ENCODE measurements around the gene SLC6A13.
"Not testable (repeated sequence)": the region's sequence is repeated elsewhere in the genome, so short reads cannot be mapped to it uniquely, and the experiment has no call there.

Gene SLC6A13

GRCh38 chr12:201361-201760 is 61.3 kb downstream of the SLC6A13 start:
- DNase-seq (ENCODE audit: low read depth in 2 of 2, low spot score in 1 of 2): no peak

GRCh38 chr12:198705-199104 is 63.9 kb downstream of the SLC6A13 start:
- DNase-seq (ENCODE audit: low read depth in 2 of 2, low spot score in 1 of 2): no peak

- no peak for DNase-seq (ENCODE audit: low read depth in 2 of 2, low spot score in 1 of 2)
Measured at GRCh38 chr12:197911-198695, 64.5 kb downstream of the SLC6A13 start.

- DNase-seq (ENCODE audit: low read depth in 2 of 2, low spot score in 1 of 2): no peak
Measured at GRCh38 chr12:197347-197746, 65.3 kb downstream of the SLC6A13 start.

- DNase-seq (ENCODE audit: low read depth in 2 of 2, low spot score in 1 of 2): no peak
Measured at GRCh38 chr12:196436-196835, 66.2 kb downstream of the SLC6A13 start.

GRCh38 chr12:195951-196350 is 66.7 kb downstream of the SLC6A13 start:
- DNase-seq (ENCODE audit: low read depth in 2 of 2, low spot score in 1 of 2): no peak

GRCh38 chr12:195156-195555 is 67.5 kb downstream of the SLC6A13 start:
- DNase-seq (ENCODE audit: low read depth in 2 of 2, low spot score in 1 of 2): no peak

GRCh38 chr12:194276-194675 is 68.4 kb downstream of the SLC6A13 start:
- no peak for DNase-seq (ENCODE audit: low read depth in 2 of 2, low spot score in 1 of 2)

GRCh38 chr12:193261-193660 is 69.4 kb downstream of the SLC6A13 start:
- DNase-seq (ENCODE audit: low read depth in 2 of 2, low spot score in 1 of 2): no peak

GRCh38 chr12:191541-191940 is 71.1 kb downstream of the SLC6A13 start:
- no peak for DNase-seq (ENCODE audit: low read depth in 2 of 2, low spot score in 1 of 2)

- no peak for DNase-seq (ENCODE audit: low read depth in 2 of 2, low spot score in 1 of 2)
Measured at GRCh38 chr12:190881-191280, 71.8 kb downstream of the SLC6A13 start.

- no peak for DNase-seq (ENCODE audit: low read depth in 2 of 2, low spot score in 1 of 2)
Measured at GRCh38 chr12:189622-189962, 73.0 kb downstream of the SLC6A13 start.

GRCh38 chr12:188910-189621 is 73.6 kb downstream of the SLC6A13 start:
- DNase-seq (ENCODE audit: low read depth in 2 of 2, low spot score in 1 of 2): no peak

- DNase-seq (ENCODE audit: low read depth in 2 of 2, low spot score in 1 of 2): not testable (repeated sequence)
Measured at GRCh38 chr12:187986-188909, 74.4 kb downstream of the SLC6A13 start.

- no peak for DNase-seq (ENCODE audit: low read depth in 2 of 2, low spot score in 1 of 2)
Measured at GRCh38 chr12:186006-186625, 76.5 kb downstream of the SLC6A13 start.

- DNase-seq (ENCODE audit: low read depth in 2 of 2, low spot score in 1 of 2): no peak
Measured at GRCh38 chr12:185576-185955, 77.1 kb downstream of the SLC6A13 start.

GRCh38 chr12:184811-185575 is 77.6 kb downstream of the SLC6A13 start:
- DNase-seq (ENCODE audit: low read depth in 2 of 2, low spot score in 1 of 2): no peak

- no peak for DNase-seq (ENCODE audit: low read depth in 2 of 2, low spot score in 1 of 2)
Measured at GRCh38 chr12:182381-182892, 80.2 kb downstream of the SLC6A13 start.

GRCh38 chr12:181921-182320 is 80.7 kb downstream of the SLC6A13 start:
- no peak for DNase-seq (ENCODE audit: low read depth in 2 of 2, low spot score in 1 of 2)

- DNase-seq (ENCODE audit: low read depth in 2 of 2, low spot score in 1 of 2): no peak
Measured at GRCh38 chr12:180445-180844, 82.2 kb downstream of the SLC6A13 start.
